ENCODE results near the gene NFATC2IP.
"Not testable (repeated sequence)": the region's sequence is repeated elsewhere in the genome, so short reads cannot be mapped to it uniquely, and the experiment has no call there.

The NFATC2IP gene

GRCh38 chr16:28974437-28975157, 23.9 kb downstream of the NFATC2IP start, which contains the start of gene SPNS1:
Gene SPNS1, plus strand, starts transcription at chr16:28974778. Its CDS starts 374 bp downstream, at chr16:28975152.
- DNase-seq: peak; percentile 79 to 93 (median 85)

- DNase-seq: no peak
Measured at GRCh38 chr16:28975158-28975599, 24.4 kb downstream of the NFATC2IP start.

GRCh38 chr16:28977703-28978662, 27.2 kb downstream of the NFATC2IP start:
- DNase-seq: peak in 1 of 5 donors; percentile 23

GRCh38 chr16:28980330-28980729, 29.6 kb downstream of the NFATC2IP start:
- not testable (repeated sequence) for DNase-seq

GRCh38 chr16:28980929-28981328, 30.2 kb downstream of the NFATC2IP start:
- DNase-seq: no peak

GRCh38 chr16:28981517-28981916, 30.8 kb downstream of the NFATC2IP start:
- peak in 1 of 5 donors; percentile 34 for DNase-seq

GRCh38 chr16:28982418-28982817, 31.7 kb downstream of the NFATC2IP start:
- no peak for DNase-seq

GRCh38 chr16:28982949-28983348, 32.2 kb downstream of the NFATC2IP start:
- DNase-seq: no peak

- DNase-seq: no peak
Measured at GRCh38 chr16:28983644-28984043, 32.9 kb downstream of the NFATC2IP start.

GRCh38 chr16:28984091-28984490, 33.4 kb downstream of the NFATC2IP start:
- DNase-seq: no peak

- DNase-seq: peak; percentile 63 to 85 (median 73)
Measured at GRCh38 chr16:28984619-28985135, 33.9 kb downstream of the NFATC2IP start, which contains the start of gene LAT. Gene LAT, plus strand, starts transcription at chr16:28985052. Its CDS starts 366 bp downstream, at chr16:28985418.

GRCh38 chr16:28985211-28986041, 34.7 kb downstream of the NFATC2IP start:
- peak in 1 of 5 donors; percentile 46 for DNase-seq

GRCh38 chr16:28986046-28986445, 35.3 kb downstream of the NFATC2IP start:
- DNase-seq: no peak

- peak in 1 of 5 donors; percentile 36 for DNase-seq
Measured at GRCh38 chr16:28986492-28986891, 35.8 kb downstream of the NFATC2IP start.

GRCh38 chr16:28987170-28987853, 36.6 kb downstream of the NFATC2IP start:
- DNase-seq: no peak

- DNase-seq: no peak
Measured at GRCh38 chr16:28989363-28989762, 38.6 kb downstream of the NFATC2IP start.

GRCh38 chr16:28990375-28991040, 39.8 kb downstream of the NFATC2IP start:
- DNase-seq: peak in 1 of 5 donors; percentile 78

- DNase-seq: no peak
Measured at GRCh38 chr16:28991687-28992086, 41.0 kb downstream of the NFATC2IP start.

GRCh38 chr16:28992496-28992895, 41.8 kb downstream of the NFATC2IP start:
- no peak for DNase-seq

- DNase-seq: no peak
Measured at GRCh38 chr16:28998837-28999236, 48.1 kb downstream of the NFATC2IP start.

- no peak for DNase-seq
Measured at GRCh38 chr16:28999577-28999976, 48.8 kb downstream of the NFATC2IP start.
